Central memory CD4-positive, alpha-beta T cell (primary cell): ENCODE data around the gene PFKP.
"Not testable (repeated sequence)": the region's sequence is repeated elsewhere in the genome, so short reads cannot be mapped to it uniquely, and the experiment has no call there.

Source experiments
- DNase-seq: peaks from one replicate; pipeline ENCODE4 v3.0.0; 2022

Gene PFKP

DNA sequence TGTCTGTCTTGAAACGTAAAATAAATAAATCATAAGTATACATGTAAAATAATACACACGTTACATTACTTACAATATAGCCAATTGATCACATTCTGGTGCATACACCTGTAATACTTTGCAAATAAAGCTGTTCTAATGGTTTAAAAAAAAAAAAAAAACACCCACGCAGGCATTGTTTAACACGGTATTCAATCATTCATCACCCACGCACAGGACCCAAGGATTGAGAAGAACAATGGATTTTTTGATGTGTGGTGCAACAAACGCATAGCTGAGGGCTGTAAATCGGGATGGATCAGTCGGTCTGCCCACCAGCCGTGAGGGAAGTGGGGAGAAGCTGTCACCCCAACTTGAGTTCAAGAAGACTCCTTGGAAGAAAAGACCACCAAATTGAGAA lies 96.5 kb downstream of the PFKP start:
- DNase-seq, result no peak

DNA sequence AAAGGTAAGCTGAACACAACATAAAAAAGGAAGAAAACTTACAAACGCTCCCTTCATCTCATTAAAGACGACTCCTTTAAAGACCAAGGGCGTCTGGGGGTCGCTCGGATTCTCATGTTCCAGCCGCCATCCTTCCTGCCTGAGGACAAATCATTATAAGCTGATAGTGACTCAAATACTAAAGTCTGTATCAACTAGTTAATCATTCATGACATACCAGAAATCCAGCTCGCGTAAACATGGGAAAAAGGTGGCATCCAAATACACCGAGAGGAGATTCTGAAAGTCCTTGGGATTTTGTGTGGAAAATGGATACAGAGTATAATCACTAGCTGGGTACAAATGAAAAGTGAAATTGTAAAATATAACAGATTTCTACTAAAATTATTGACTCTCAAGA lies 97.8 kb downstream of the PFKP start:
- DNase-seq, result no peak

DNA sequence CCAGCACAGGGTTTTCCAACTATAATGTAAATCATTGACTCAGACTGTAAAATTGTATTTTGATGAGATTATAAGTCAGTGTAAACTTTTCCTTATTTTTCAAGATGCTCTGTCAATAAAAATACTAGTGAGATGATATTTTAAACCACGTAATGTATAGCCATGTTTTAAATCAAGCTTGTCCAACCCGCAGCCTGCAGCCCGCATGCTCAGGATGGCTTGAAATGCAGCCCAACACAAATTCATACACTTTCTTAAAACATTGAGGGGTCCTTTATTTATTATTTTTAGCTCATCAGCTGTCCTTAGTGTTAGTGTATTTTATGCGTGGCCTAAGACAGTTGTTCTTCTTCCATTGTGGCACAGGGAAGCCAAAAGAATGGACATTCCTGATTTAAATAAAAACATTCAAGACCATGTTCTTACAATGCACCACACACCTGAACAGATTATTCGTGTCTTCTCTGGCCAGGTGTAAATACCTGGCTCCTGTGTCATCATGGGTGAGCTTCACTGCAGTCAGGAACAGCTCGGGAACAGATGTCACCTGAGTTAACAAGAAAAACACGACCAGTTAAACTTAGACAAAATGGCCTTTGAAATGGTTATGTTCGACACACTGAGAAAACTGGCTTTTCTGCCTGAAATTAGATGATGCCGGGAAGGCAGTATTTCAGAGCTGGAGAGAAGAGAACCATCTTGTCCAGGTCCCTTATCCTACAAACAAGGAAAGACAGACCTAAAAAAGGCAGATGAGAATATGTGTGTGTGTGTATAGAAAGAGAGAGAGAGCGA lies 99.3 kb downstream of the PFKP start:
- no peak for DNase-seq

DNA sequence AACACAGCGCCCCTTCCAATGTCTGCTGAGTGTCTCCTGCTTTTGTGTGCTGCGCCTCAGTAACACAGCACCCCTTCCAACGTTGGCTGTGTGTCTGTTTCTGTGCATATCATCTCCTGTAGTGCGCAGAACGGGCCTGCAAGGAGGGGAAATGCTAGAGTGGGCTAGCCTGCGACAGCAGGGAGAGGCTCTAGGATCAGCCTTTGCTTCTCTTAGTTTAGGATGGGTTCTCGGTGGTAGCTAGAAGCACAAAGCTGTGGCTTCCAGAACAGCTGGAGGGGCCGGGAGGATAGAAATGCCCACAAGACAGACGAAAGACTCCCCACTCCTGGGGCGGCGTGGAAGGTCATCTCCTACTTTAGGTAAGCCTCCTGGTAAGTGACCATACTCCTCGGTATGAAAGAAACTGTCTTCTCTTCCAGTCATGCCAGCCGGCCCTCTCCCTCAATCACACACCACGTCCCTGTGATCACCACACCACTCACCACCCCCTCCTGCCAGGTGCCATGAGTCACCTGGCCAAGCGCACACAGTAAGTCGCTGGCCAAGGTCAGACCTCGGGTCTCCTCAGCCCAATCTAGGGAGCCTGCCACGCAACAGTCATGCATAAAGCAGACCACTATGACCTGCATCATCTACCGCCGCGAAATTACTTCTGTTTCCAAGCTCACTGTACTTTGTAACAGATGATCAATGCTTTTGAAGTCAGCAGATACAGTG lies 100.4 kb downstream of the PFKP start:
- DNase-seq, result no peak

DNA sequence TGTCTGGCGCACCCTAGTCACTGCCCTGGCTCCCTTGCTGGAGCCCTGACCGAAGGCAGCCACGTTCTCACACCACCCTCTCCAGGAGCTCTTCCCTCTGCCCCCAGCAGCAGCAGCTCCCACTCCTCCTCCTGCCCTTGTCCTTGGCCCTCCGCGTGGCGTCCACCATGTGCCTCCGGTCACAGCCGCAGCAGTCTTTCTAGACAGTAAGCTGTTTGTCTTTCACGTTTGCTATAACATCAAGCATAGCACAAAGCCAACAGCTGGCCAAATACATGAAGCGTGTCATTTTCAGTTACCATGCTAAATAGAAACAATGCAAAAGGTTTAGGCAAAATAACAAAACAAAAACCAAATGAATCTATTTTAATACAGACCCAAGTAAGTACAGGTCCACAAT lies 101.9 kb downstream of the PFKP start:
- no peak for DNase-seq

DNA sequence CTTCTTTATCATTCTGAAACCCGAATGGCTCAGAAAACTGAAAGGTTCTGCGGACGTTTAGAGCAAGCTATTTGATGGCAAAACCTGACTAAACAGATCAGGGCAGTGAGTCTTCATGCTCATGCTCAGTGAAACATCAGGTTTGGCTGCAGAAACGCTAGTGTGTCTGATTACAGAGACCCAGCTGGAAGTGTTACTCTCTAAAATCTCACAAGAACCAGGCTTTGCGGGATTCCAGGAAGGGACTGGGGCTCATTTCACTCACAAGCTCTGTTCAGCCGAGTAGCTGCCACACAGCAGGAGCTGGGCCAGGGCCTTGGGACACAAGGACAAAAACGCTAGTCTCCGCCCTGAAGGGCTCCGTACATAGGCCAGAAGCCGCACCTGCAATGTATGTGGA lies 102.3 kb downstream of the PFKP start:
- no peak for DNase-seq

- not testable (repeated sequence) for DNase-seq
Measured at GRCh38 chr10:3171488-3171887, 104.1 kb downstream of the PFKP start.

GRCh38 chr10:3172081-3172445 lies 104.7 kb downstream of the PFKP start:
- no peak for DNase-seq

- DNase-seq, result peak; percentile 99
Measured at GRCh38 chr10:3172446-3173170, 105.3 kb downstream of the PFKP start, which contains the start of gene PITRM1. TSS of gene PITRM1 (minus strand) at chr10:3172782. CDS start at chr10:3172772, 10 bp downstream.

DNA sequence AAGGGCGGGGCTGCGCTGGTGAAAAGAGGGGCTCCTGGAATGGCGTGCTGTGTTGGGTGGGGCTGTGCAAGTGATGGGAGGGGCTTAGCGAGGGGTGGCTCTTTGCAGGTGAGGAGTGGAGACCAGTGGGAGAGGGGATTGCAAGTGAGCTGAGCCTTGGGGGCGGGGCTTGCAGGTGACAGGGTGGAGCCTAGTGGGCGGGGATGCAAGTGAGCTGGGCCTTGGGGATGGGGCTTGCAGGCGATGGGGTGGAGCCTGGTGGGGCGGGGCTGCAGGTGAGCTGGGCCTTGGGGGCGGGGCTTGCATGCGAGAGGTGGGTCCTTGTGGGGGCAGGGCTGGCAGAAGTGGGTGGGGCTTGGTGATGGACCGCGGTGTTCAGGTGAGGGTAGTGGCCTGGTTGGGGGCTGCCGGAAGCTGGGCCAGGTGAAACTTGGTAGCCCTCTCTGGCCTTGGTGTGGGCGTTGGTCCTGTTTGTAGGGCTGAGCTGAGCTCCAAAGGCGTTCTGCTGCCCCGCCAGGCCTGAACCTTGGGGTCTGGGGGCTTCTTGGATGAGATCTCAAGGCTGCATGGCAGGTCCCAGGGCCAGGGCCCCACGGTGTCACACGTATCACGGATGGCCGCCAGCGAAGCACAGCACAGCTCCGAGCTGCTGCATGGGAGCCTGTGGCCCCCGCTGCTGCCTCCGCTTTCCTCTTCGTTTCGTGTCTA lies 106.0 kb downstream of the PFKP start:
- DNase-seq, result no peak

- no peak for DNase-seq
Measured at GRCh38 chr10:3178042-3178441, 110.7 kb downstream of the PFKP start.

GRCh38 chr10:3179174-3179573 lies 111.8 kb downstream of the PFKP start:
- no peak for DNase-seq

DNA sequence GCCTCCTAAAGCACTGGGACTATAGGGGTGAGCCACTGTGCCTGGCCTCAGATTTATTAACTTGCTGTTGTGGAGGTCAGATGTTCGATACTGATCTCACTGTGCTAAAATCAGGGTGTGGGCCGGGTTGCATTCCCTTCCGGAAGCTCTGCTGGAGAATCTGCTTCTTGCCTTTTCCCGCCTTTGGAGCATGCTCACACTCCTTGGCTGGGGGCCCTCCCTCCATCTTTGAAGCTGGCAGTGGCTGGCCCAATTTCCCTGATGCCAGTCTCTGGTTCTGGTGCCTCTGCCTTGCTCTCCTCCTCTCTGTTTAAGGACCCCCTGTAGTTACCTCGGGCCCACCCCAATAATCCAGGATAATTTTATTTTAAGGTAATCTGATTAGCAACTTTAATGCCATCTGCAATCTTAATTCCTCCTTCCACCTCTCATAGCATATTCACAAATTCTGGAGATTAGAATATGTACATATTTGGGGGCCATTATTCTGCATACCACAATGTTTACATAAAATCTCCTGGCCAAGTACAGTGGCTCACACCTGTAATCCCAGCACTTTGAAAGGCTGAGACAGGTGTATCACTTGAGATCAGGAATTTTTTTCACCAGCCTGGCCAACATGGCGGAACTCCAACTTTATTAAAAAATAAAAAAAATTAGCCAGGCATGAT lies 113.1 kb downstream of the PFKP start:
- DNase-seq, result no peak

- DNase-seq, result no peak
Measured at GRCh38 chr10:3185386-3185785, 118.0 kb downstream of the PFKP start.

GRCh38 chr10:3186368-3186767 lies 119.0 kb downstream of the PFKP start:
- peak; percentile 40 for DNase-seq
